HCT116 (cell line): ENCODE data around the gene EP400. TPM values are rescaled to one million over a fixed set of nuclear protein-coding genes. Genes with fewer than 3 reads are reported as not detected.

Experiments
- ATAC-seq: fragments of 200-7000 bp; cut with Tn5 transposase; 2 replicates; pipeline ENCODE4 v1.9.1; 2020; ENCODE audit warnings: mild to moderate bottlenecking, moderate library complexity
- BruUV-seq: library from RNA; stranded (reverse); fragments of 400-500 nt; replicated peaks from 2 replicates; lab custom pipeline; 2021; lab: Mats Ljungman, UMichigan
- CTCF ChIA-PET: fragments of 300-600 bp; sonication (Branson Sonifier 250); formaldehyde crosslinking; loops from one replicate; lab custom pipeline; 2021; ENCODE audit warnings: antibody characterized with exemption; lab: Charles Lee
- POLR2A ChIA-PET: fragments of 300-600, 350-600 bp; sonication (Branson Sonifier 250); formaldehyde crosslinking; loops from one replicate; lab custom pipeline; 2021; ENCODE audit warnings: antibody characterized with exemption; lab: Charles Lee
- RAD21 ChIA-PET, 2 experiments: fragments of 300-600 bp; sonication (Branson Sonifier 250); formaldehyde crosslinking; loops; one replicate each; lab custom pipeline; 2023; ENCODE audit warnings: low total read pairs in 2 of 2; ENCODE audit not compliant: uncharacterized antibody in 2 of 2, unreplicated experiment in 2 of 2, low non-redundant PET in 1 of 2; lab: Charles Lee
- DNase-seq: peaks from one replicate; pipeline ENCODE4 v3.0.0-alpha.2; 2010; ENCODE audit warnings: low read depth, low spot score
- H2AFZ ChIP-seq: fragments of 200-600 bp; shearing (Covaris generic), sonication (generic); 2 replicates; pipeline ENCODE4 v1.6.1; 2017; ENCODE audit warnings: low read depth, mixed run types, mixed read lengths, antibody characterized with exemption, low read length; ENCODE audit not compliant: poor library complexity, severe bottlenecking
- H3K27ac ChIP-seq: 2 replicates; pipeline ENCODE4 v1.5.1; 2012; ENCODE audit warnings: low read depth, low read length
- H3K27me3 ChIP-seq: fragments of 200-600 bp; sonication (generic); 2 replicates; pipeline ENCODE4 v1.6.1; 2016; ENCODE audit warnings: mixed run types, low read length, mixed read lengths; ENCODE audit not compliant: insufficient read depth
- H3K36me3 ChIP-seq, 2 experiments: fragments of 200-500 bp in 1 of 2; fragments of 200-600 bp in 1 of 2; sonication (Bioruptor generic) in 1 of 2; sonication (generic) in 1 of 2; 2 replicates each; pipeline versions ENCODE4 v1.5.1 to v1.6.1; 2014 to 2016; ENCODE audit warnings: low read length in 2 of 2, inconsistent platforms in 1 of 2, mixed read lengths in 1 of 2, mixed run types in 1 of 2; ENCODE audit not compliant: insufficient read depth in 2 of 2, control insufficient read depth in 1 of 2
- H3K4me1 ChIP-seq, 2 experiments: fragments of 200-600 bp in 1 of 2; sonication (generic) in 1 of 2; 2 replicates each; pipeline versions ENCODE4 v1.5.1 to v1.6.1; 2012 to 2017; ENCODE audit warnings: low read length in 2 of 2, inconsistent platforms in 1 of 2, mild to moderate bottlenecking in 1 of 2, mixed read lengths in 1 of 2, mixed run types in 1 of 2, moderate library complexity in 1 of 2; ENCODE audit not compliant: insufficient read depth in 2 of 2, control insufficient read depth in 1 of 2
- H3K4me2 ChIP-seq: fragments of 200-600 bp; sonication (generic); 2 replicates; pipeline ENCODE4 v1.6.1; 2017; ENCODE audit warnings: mixed run types, low read length, mixed read lengths
- H3K4me3 ChIP-seq, 2 experiments: fragments of 200-600 bp in 1 of 2; sonication (generic) in 1 of 2; replicated peaks in 1 of 2; 2 replicates each; pipeline ENCODE4 v1.5.1; 2011 to 2016; ENCODE audit warnings: low read length in 2 of 2, control low read depth in 1 of 2, low read depth in 1 of 2, mild to moderate bottlenecking in 1 of 2, mixed read lengths in 1 of 2, mixed run types in 1 of 2
- H3K79me2 ChIP-seq: fragments of 200-600 bp; sonication (generic); 2 replicates; pipeline ENCODE4 v1.6.1; 2017; ENCODE audit warnings: mild to moderate bottlenecking, mixed run types, low read length, moderate library complexity, mixed read lengths; ENCODE audit not compliant: insufficient read depth
- H3K9ac ChIP-seq: fragments of 200-600 bp; sonication (generic); 2 replicates; pipeline ENCODE4 v1.6.1; 2016; ENCODE audit warnings: low read length, mixed read lengths
- H3K9me2 ChIP-seq: fragments of 200-600 bp; sonication (generic), shearing (Covaris generic); 2 replicates; pipeline ENCODE4 v1.6.1; 2017; ENCODE audit warnings: mixed run types, mild to moderate bottlenecking, moderate library complexity; ENCODE audit not compliant: insufficient read depth
- H3K9me3 ChIP-seq, 2 experiments: fragments of 200-500 bp in 1 of 2; fragments of 200-600 bp in 1 of 2; sonication (Bioruptor generic) in 1 of 2; sonication (generic) in 1 of 2; 2 replicates each; pipeline ENCODE4 v1.6.1; 2014 to 2017; ENCODE audit warnings: low read length in 2 of 2, mixed read lengths in 2 of 2, inconsistent platforms in 1 of 2, low read depth in 1 of 2, mild to moderate bottlenecking in 1 of 2, mixed run types in 1 of 2, moderate library complexity in 1 of 2; ENCODE audit not compliant: control insufficient read depth in 1 of 2, insufficient read depth in 1 of 2
- H4K20me1 ChIP-seq: fragments of 200-600 bp; sonication (generic), shearing (Covaris generic); 2 replicates; pipeline ENCODE4 v1.6.1; 2017; ENCODE audit warnings: mixed run types, mild to moderate bottlenecking, moderate library complexity; ENCODE audit not compliant: insufficient read depth
- FOSL1 ChIP-seq: IDR thresholded peaks from 2 replicates; pipeline ENCODE4 v1.6.1; 2012; ENCODE audit warnings: low read depth
- POLR2A ChIP-seq: IDR thresholded peaks from 2 replicates; pipeline ENCODE4 v1.7.0; 2011; ENCODE audit warnings: borderline replicate concordance; ENCODE audit not compliant: insufficient read depth, insufficient read length; ENCODE audit errors: extremely low read depth
- POLR2AphosphoS5 ChIP-seq: IDR thresholded peaks from 2 replicates; pipeline ENCODE4 v1.6.1; 2011; ENCODE audit warnings: mild to moderate bottlenecking, low read depth, low read length, moderate library complexity
- SIN3A ChIP-seq: IDR thresholded peaks from 2 replicates; pipeline ENCODE4 v1.6.1; 2012; ENCODE audit warnings: low read depth
- SP1 ChIP-seq: IDR thresholded peaks from 2 replicates; pipeline ENCODE4 v1.6.1; 2012; ENCODE audit warnings: low read depth
- ZFX ChIP-seq: fragments of 450-650 bp; IDR thresholded peaks from 2 replicates; pipeline ENCODE4 v1.6.1; 2017
- intact Hi-C: fragments of 100-400 bp; cut with micrococcal nuclease; formaldehyde crosslinking; loops from 2 replicates; pipeline ENCODE4 v1.10.0; 2022
- total RNA-seq: library from RNA; stranded (reverse); gene quantifications from one replicate; pipeline ENCODE4 v1.2.1, GENCODE V29; 2021; ENCODE audit not compliant: unreplicated experiment
- TF ChIP-seq, protein P1 (sequence below), 3 experiments: fragments of 200-600 bp in 1 of 3; sonication (generic) in 1 of 3; IDR thresholded peaks in 2 of 3; conservative IDR thresholded peaks in 1 of 3; 2 replicates each; pipeline ENCODE4 v1.5.1; 2012 to 2017; ENCODE audit warnings: low read depth in 2 of 3, low read length in 2 of 3, antibody characterized with exemption in 1 of 3, borderline replicate concordance in 1 of 3, control low read depth in 1 of 3, mild to moderate bottlenecking in 1 of 3, mixed read lengths in 1 of 3, mixed run types in 1 of 3, moderate library complexity in 1 of 3; ENCODE audit not compliant: insufficient read depth in 1 of 3
- TF ChIP-seq, protein P2 (sequence below): IDR thresholded peaks from 2 replicates; pipeline ENCODE4 v1.6.1; 2012

EP400 gene
- total RNA-seq, 1 experiment from 2014 or later: 54.5 TPM

DNA sequence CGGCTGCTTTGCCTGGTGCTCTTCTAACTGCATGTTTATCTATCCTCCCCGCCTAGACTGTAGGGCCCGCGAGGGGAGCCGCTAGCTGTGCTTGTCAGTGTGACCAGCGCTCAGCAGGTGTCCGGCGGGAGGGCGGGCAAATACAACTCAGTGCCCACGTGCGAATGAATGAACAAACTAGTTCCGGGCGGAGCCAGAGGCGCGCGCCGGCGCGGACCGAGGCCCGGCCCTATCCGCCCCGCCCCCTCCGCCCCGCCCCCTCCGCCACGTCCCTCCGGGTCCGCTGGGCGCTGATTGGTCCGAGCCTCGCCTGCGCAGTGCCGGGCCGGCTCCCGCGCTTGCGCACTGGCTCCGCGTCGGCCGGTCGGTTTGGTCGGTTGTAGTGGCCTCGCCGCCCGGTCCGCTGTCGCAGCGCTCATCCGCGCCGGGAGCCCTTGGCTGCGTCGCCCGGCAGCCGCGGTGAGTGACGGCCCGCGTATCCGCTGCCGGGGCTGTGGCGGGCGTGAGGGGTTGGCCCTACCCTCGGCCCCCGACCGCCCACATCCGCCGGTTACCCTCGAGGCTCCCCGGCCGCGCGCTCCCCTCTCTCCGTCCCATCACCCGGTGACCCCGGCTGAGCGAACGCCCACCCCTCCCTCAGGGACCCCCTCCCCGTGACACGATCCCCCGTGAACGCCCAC is 134.3 kb downstream of the EP400 start:
- TF ChIP-seq ZFX (0 out of 2 replicates have a peak, but pooled peaks have one; percentile 11), SIN3A (peak; percentile 88), POLR2A (peak; percentile 81), SP1 (no peak), FOSL1 (no peak), POLR2AphosphoS5 (peak; percentile 97)
- TF ChIP-seq, protein P1, sequence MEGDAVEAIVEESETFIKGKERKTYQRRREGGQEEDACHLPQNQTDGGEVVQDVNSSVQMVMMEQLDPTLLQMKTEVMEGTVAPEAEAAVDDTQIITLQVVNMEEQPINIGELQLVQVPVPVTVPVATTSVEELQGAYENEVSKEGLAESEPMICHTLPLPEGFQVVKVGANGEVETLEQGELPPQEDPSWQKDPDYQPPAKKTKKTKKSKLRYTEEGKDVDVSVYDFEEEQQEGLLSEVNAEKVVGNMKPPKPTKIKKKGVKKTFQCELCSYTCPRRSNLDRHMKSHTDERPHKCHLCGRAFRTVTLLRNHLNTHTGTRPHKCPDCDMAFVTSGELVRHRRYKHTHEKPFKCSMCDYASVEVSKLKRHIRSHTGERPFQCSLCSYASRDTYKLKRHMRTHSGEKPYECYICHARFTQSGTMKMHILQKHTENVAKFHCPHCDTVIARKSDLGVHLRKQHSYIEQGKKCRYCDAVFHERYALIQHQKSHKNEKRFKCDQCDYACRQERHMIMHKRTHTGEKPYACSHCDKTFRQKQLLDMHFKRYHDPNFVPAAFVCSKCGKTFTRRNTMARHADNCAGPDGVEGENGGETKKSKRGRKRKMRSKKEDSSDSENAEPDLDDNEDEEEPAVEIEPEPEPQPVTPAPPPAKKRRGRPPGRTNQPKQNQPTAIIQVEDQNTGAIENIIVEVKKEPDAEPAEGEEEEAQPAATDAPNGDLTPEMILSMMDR (IDR thresholded peaks at IDR 0.05 in 2 of 3, conservative IDR thresholded peaks at IDR 0.05 in 1 of 3; ENCODE audit: borderline replicate concordance in 1 of 3, insufficient read depth in 1 of 3, low read depth in 2 of 3, low read length in 2 of 3): no peak
- TF ChIP-seq, protein P2, sequence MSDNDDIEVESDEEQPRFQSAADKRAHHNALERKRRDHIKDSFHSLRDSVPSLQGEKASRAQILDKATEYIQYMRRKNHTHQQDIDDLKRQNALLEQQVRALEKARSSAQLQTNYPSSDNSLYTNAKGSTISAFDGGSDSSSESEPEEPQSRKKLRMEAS: peak; percentile 96
- Histone ChIP-seq H3K9me2 (no peaks in the 10 kb centered on the region), H3K27ac (peak overlapping the region; percentile 46; the same call in 1 of the 2 replicates), H3K9ac (peak overlapping the region; percentile 84), H3K4me1 (peaks cover 12 to 17% of the 10 kb centered on the region in 2 experiments), H3K4me2 (peak overlapping the region; percentile 93), H3K9me3 (no peaks in the 10 kb centered on the region), H3K36me3 (peaks cover 0 to 4% of the 10 kb centered on the region in 2 experiments; a peak in 1 of 4 replicates), H3K79me2 (peaks cover 12% of the 10 kb centered on the region; the same call in 1 of the 2 replicates), H3K27me3 (no peaks in the 10 kb centered on the region), H3K4me3 (peak overlapping the region; percentile 61 to 70), H4K20me1 (no peaks in the 10 kb centered on the region), H2AFZ (peak overlapping the region; percentile 54)
- RAD21 ChIA-PET: no interaction called here
- CTCF ChIA-PET: no interaction called here
- POLR2A ChIA-PET: no interaction called here
- ATAC-seq: peak; percentile 94
- peak; percentile 76 for DNase-seq
- intact Hi-C loops: no loop called here
- BruUV-seq: no TSS peak
